Progenitor cell of endocrine pancreas (in vitro differentiated cells): ENCODE data around the gene FHL1. TPM values are rescaled to one million over a fixed set of nuclear protein-coding genes. Genes with fewer than 3 reads are reported as not detected.

ENCODE experiments used
- DNase-seq: peaks from one replicate; pipeline ENCODE4 v3.0.0; 2021; ENCODE audit warnings: low spot score; ENCODE audit not compliant: unreplicated experiment
- H3K27ac Mint-ChIP-seq: 2 replicates; pipeline ENCODE4 v1.8.0; 2021; ENCODE audit warnings: mild to moderate bottlenecking, moderate library complexity, mixed read lengths
- H3K27me3 Mint-ChIP-seq: 2 replicates; pipeline ENCODE4 v1.8.0; 2021; ENCODE audit warnings: mixed read lengths
- H3K36me3 Mint-ChIP-seq: 2 replicates; pipeline ENCODE4 v1.8.0; 2022; ENCODE audit warnings: mixed read lengths; ENCODE audit not compliant: insufficient read depth
- H3K4me1 Mint-ChIP-seq: 2 replicates; pipeline ENCODE4 v1.8.0; 2021; ENCODE audit warnings: low read depth, mixed read lengths
- H3K4me3 Mint-ChIP-seq: 2 replicates; pipeline ENCODE4 v1.8.0; 2021; ENCODE audit warnings: low read depth, mild to moderate bottlenecking, moderate library complexity, mixed read lengths
- H3K9me3 Mint-ChIP-seq: 2 replicates; pipeline ENCODE4 v1.8.0; 2021; ENCODE audit warnings: low read depth, mixed read lengths
- CTCF ChIP-seq: fragments of 200-600 bp; sonication (generic); IDR thresholded peaks from one replicate; pipeline ENCODE4 v1.5.0; 2021; ENCODE audit warnings: antibody characterized with exemption, mild to moderate bottlenecking; ENCODE audit not compliant: unreplicated experiment
- total RNA-seq: library from RNA; stranded (reverse); gene quantifications from 2 replicates; pipeline ENCODE4 v1.2.1, GENCODE V29; 2021

FHL1 gene
- total RNA-seq, 1 donor from 2014 or later = 3.0 TPM

- Mint-ChIP-seq H3K4me1 (no peaks in the 10 kb centered on the region), H3K27ac (no peak overlapping the region), H3K4me3 (no peak overlapping the region), H3K27me3 (no peaks in the 10 kb centered on the region), H3K36me3 (no peaks in the 10 kb centered on the region), H3K9me3 (peaks cover 29% of the 10 kb centered on the region)
- DNase-seq = no peak
- TF ChIP-seq CTCF = no peak
Measured at GRCh38 chrX:136112286-136112685, 35.0 kb upstream of the FHL1 start.

- H3K36me3 Mint-ChIP-seq = no peaks in the 10 kb centered on the region
- peaks cover 29% of the 10 kb centered on the region for H3K9me3 Mint-ChIP-seq
Measured at GRCh38 chrX:136112778-136113177, 34.6 kb upstream of the FHL1 start.

GRCh38 chrX:136115126-136115903 is 32.0 kb upstream of the FHL1 start:
- peaks cover 26% of the 10 kb centered on the region for H3K9me3 Mint-ChIP-seq
- no peaks in the 10 kb centered on the region for H3K36me3 Mint-ChIP-seq
- H3K4me3 Mint-ChIP-seq = no peak overlapping the region
- no peak for DNase-seq
- no peaks in the 10 kb centered on the region for H3K4me1 Mint-ChIP-seq
- peak overlapping the region; percentile 40 for H3K27ac Mint-ChIP-seq
- no peak for TF ChIP-seq CTCF
- no peaks in the 10 kb centered on the region for H3K27me3 Mint-ChIP-seq

More at GRCh38 chrX:136112778-136113177, 34.6 kb upstream of the FHL1 start:
- no peaks in the 10 kb centered on the region for H3K4me1 Mint-ChIP-seq
- DNase-seq = no peak
- no peak overlapping the region for H3K4me3 Mint-ChIP-seq
- H3K27ac Mint-ChIP-seq = no peak overlapping the region
- no peak for TF ChIP-seq CTCF
- H3K27me3 Mint-ChIP-seq = no peaks in the 10 kb centered on the region

DNA sequence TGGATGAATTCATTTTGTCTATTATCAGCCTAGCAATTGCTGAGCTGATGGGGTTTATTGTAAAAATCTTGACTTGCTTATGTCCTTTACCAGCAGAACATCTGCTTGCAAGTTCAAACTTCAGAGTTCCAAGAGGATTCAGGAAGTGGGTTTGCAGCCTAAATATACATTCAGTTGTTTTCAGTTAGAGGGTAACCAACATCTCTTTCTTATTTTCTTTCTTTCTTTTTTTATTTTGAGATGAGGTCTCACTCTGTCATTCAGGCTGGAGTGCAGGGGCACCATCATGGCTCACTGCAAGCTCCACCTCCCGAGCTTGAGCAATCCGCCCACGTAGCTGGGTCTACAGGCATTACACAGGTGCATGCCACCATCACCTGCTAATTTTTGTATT is 31.4 kb upstream of the FHL1 start:
- peaks cover 26% of the 10 kb centered on the region for H3K9me3 Mint-ChIP-seq
- no peaks in the 10 kb centered on the region for H3K27me3 Mint-ChIP-seq
- no peaks in the 10 kb centered on the region for H3K4me1 Mint-ChIP-seq
- no peak for TF ChIP-seq CTCF
- H3K27ac Mint-ChIP-seq = no peak overlapping the region
- DNase-seq = no peak
- no peak overlapping the region for H3K4me3 Mint-ChIP-seq
- no peaks in the 10 kb centered on the region for H3K36me3 Mint-ChIP-seq

GRCh38 chrX:136121788-136122187 is 25.5 kb upstream of the FHL1 start:
- DNase-seq = no peak
- Mint-ChIP-seq H3K36me3 (no peaks in the 10 kb centered on the region), H3K4me3 (no peak overlapping the region), H3K27me3 (no peaks in the 10 kb centered on the region), H3K4me1 (no peaks in the 10 kb centered on the region), H3K9me3 (peaks cover 14% of the 10 kb centered on the region), H3K27ac (no peak overlapping the region)
- TF ChIP-seq CTCF = no peak
